AG10803 (cell line): ENCODE measurements around the gene GZMM.
A peak's percentile ranks its signal among the peaks of the same experiment; 100 is the strongest.

Source experiments
- DNase-seq: peaks from one replicate; pipeline ENCODE4 v3.0.0; 2010; ENCODE audit warnings: low read depth
- H3K4me3 ChIP-seq: 2 replicates; pipeline ENCODE4 v1.5.1; 2011; ENCODE audit warnings: mild to moderate bottlenecking, low read length, control low read depth
- TF ChIP-seq, protein P1 (sequence below): conservative IDR thresholded peaks from 2 replicates; pipeline ENCODE4 v1.5.1; 2011; ENCODE audit warnings: mild to moderate bottlenecking, low read length, control low read depth, inconsistent platforms

The GZMM gene

DNA sequence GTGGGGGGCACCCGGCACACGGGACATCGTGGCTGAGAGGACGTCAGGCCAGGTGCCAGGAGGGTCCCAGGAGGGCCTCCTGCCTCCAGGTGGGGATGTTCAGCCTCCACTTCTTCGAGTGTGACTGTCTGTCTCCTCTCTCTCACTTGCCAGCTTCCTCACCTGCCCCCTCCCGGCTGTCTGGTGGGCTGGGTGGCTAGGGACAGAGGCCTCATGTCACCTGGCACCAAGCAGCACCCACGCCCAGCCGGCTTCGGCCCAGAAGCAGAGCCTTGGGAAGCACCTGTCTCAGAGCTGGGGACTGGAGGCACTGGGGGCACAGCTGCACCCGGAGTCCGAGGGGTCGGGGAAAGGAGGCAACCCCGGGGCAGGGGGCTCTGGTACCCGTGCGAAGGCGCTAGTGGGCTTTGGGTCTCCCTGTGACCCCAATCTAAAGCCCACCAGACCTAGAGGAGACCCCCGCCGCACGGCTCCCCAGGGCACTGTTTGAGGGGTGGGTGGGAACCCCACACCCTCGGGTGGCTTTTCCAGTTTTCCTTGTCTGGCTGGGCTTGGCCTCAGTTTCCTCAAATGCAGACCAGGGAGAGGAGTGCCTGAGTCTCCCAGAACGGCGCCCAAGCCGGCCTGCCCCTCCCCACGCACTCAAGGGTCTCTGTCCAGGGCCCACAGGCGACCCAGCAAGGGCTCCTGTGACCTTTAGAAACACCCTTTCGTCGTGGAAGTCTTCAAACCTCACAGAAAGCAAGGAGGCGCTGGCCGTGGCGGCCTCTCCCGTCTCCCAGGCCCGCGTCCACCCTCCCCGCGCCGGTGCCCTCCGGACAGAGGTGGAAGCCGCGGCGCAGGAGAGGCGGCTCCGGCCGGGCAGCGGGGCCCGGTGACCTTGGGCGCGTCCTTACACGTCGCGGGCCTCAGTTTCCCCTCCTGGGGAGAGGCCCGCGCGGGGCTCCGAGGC, 45.2 kb downstream of the GZMM start:
- TF ChIP-seq, protein P1, sequence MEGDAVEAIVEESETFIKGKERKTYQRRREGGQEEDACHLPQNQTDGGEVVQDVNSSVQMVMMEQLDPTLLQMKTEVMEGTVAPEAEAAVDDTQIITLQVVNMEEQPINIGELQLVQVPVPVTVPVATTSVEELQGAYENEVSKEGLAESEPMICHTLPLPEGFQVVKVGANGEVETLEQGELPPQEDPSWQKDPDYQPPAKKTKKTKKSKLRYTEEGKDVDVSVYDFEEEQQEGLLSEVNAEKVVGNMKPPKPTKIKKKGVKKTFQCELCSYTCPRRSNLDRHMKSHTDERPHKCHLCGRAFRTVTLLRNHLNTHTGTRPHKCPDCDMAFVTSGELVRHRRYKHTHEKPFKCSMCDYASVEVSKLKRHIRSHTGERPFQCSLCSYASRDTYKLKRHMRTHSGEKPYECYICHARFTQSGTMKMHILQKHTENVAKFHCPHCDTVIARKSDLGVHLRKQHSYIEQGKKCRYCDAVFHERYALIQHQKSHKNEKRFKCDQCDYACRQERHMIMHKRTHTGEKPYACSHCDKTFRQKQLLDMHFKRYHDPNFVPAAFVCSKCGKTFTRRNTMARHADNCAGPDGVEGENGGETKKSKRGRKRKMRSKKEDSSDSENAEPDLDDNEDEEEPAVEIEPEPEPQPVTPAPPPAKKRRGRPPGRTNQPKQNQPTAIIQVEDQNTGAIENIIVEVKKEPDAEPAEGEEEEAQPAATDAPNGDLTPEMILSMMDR, result no peak
- no peak overlapping the region for H3K4me3 ChIP-seq
- DNase-seq, result no peak

DNA sequence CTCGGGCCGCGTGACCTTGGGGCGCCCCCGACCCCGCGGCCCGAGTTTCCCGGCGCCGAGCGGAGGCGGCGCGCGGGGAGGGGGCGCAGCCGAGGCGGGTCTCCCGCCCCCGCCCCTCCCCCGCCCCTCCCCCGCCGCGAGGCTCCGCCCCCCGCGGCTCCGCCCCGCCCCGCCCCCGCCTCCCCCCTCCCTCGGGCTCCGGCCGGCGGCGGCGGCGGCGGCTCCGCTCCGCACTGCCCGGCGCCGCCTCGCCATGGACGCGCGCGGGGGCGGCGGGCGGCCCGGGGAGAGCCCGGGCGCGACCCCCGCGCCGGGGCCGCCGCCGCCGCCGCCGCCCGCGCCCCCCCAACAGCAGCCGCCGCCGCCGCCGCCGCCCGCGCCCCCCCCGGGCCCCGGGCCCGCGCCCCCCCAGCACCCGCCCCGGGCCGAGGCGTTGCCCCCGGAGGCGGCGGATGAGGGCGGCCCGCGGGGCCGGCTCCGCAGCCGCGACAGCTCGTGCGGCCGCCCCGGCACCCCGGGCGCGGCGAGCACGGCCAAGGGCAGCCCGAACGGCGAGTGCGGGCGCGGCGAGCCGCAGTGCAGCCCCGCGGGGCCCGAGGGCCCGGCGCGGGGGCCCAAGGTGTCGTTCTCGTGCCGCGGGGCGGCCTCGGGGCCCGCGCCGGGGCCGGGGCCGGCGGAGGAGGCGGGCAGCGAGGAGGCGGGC, 46.0 kb downstream of the GZMM start, which contains the start of gene HCN2:
TSS of gene HCN2 (plus strand) at position 189 of the 703 bp plus-strand sequence. CDS start at position 254, 65 bp downstream.
- peak within 1 kb of the TSS; percentile 29; the same call in 1 of the 2 replicates for H3K4me3 ChIP-seq
- no peak for DNase-seq
- TF ChIP-seq, protein P1, result no peak

GRCh38 chr19:590396-590745, 46.5 kb downstream of the GZMM start:
- DNase-seq, result no peak
- TF ChIP-seq, protein P1, result no peak
- H3K4me3 ChIP-seq, result peak overlapping the region; percentile 29; the same call in 1 of the 2 replicates

DNA sequence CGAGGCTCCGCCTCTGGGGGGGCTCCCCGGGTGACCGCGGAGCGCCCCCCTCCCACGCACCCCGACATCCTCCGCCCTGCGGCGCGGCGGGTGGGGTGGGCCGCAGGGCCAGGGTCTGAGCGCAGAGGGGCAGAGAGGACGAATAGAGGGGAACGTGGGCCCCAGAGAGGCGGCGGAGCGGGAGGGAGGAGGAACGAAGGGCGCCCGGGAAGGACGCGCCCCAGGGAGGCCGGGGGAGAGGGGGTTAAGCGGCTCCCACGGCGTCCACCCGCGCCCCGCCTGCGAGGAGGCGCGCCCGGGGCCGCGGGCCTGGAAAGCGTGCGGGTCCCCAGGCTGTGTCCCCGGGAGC, 46.9 kb downstream of the GZMM start:
- DNase-seq, result no peak
- no peak overlapping the region for H3K4me3 ChIP-seq
- TF ChIP-seq, protein P1, result no peak

- H3K4me3 ChIP-seq, result no peak overlapping the region
- TF ChIP-seq, protein P1, result no peak
- no peak for DNase-seq
Measured at GRCh38 chr19:591099-591958, 47.5 kb downstream of the GZMM start.

DNA sequence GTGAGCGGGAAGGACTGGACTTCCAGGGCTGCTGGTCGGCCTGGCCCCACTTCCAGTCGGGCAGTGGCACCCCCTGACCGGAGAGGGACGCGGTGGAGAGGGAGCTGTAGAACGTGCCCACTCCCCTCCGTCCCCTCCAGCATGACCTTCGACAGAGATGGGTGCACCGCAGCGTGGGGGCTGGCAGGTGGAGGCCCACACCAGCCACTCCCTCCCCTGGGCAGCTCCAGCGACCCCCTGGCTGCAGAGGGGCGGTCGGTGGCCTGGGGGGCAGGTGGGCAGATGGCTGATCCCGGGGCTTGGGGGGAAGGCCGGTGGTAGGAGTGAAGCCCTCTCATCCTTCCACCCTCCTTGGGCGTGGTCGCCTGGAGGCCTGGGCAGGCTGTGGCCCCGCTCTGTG, 48.2 kb downstream of the GZMM start:
- TF ChIP-seq, protein P1, result no peak
- no peak for DNase-seq
- no peak overlapping the region for H3K4me3 ChIP-seq
